HG02678 (cell line): ENCODE measurements around the gene SPARC.
A peak's percentile ranks its signal among the peaks of the same experiment; 100 is the strongest.

Experiments used
- ATAC-seq: cut with Tn5 transposase; IDR thresholded peaks from one replicate; pipeline ENCODE4 v1.9.1; 2021; ENCODE audit warnings: mild to moderate bottlenecking, moderate library complexity; ENCODE audit not compliant: unreplicated experiment

Gene SPARC

DNA sequence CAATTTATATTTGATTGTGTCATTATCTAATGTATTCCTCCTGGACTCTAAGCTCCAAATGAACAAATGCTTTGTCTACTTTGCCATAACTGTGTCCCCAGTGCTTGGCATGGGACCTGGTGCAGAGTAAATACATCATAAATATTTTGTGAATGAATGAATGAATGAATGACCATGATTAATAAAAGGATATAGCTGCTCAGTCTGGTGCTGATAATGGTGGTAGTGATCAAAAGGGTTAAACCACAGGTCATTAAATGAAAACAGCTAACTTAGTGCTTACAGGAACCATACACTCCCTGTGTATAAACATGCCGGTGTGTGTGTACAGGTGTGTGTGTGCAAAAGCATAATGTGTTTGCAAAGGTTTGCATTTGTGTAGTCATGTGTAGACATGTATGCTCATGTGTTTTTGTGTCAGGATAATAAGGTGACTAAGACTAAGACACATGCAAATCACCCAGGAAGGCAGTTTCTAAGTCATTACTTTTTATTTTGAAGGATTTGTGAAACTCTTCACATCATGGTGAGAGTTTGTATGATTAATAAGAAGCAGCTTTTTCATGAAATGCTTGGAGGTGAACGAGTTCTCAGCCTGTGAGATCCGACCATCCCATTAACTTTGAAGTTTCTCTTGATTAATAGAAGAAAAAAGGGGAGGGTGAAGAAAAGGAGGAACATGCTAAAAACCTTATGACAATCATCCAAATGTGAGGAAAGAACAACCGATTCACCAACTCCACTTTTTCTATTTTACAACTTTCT is 24.6 kb downstream of the SPARC start:
- peak; percentile 66 for ATAC-seq

DNA sequence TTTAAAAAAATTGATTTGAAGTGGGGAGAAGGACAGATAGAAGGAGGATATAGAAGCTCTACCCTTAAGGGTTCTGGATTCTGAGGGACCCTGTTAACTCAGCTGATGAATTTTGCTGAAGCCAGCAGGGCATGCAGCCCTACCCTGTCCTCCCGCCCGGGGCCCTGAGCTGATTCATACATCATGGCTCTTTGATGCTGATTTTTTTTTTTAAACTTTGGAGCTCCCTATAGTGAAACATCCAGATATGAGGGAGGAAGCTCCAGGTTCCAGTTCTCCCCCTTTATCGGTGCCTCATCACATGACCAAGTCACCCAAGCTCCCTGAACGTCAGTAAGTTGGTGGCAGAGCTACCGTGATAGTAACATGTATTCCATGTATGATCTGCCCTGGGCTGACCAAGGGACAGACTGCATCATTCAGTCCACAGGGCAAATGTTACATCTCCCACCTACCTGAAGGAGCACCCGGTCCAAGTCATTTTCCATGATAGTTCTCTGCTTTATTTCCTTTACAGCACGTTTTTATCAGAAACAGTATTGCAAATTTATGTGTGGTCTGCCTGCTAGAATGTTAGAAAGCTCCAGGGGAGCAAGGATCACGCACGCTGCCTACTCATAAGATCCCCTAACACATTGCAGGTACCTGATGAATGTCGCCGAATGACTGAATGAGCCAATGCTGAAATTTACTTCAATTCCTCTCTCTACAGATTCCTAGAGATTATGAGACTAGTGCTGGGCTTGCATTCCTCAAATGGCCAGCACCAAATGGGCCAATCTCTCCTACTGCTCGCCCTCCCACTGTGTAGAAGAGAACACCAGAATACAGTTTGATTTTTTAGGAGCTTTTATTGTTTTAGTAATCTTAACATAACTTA is 25.9 kb downstream of the SPARC start:
- ATAC-seq, result no peak

DNA sequence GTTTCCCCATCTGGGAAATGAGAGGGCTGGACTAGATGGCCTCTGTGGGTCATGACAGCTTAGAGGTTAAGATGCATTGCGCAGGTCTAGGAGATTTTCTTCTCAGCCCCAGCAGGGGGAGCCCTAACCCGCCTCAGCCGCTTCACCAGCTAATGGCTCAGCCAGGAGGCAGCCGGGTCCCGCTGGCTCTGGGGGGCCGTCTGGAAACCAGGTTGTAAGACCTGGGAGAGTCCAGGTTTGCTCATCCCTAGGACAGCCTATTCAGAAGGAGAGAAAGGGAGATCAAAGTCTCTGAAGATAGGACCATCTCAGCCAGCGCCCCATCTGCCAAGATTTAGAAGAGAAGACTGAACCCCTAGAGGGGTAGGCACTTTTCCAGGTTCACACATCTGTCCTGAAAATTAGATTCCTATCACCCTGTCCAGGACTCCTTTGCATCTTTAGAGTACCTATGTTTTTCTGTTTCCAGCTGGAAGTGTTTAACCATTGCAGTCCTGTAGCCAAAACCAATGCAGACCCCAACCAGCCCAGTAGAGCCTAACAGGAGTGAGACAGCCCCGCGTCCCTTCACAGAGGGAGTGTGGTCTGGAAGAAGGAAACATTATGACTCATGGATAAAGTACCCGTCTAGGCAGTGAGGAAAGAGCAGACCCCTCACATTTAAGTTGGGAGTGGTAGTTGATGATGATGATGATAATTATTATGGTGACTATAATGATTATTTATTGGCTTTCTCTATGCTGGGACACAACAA is 27.5 kb downstream of the SPARC start:
- peak; percentile 69 for ATAC-seq

DNA sequence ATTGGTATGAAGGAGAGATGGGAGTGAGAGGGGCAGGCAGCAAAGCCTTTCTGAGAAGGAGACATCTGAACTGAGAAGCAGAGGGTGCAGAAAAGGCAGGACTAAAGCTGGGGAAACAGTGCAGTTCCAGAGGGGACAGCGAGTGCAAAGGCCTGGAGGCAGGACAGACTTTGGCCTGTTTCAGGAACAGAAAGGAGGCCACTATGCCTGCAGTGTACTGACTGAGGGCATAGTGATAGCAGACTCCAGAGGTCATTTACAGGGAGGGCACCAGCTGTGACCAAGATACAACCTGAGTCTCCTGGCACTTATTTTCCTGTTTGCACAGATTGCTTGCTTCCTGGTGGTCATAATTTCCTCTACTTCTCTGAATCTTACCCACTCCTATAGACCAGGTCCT is 29.6 kb downstream of the SPARC start:
- no peak for ATAC-seq

DNA sequence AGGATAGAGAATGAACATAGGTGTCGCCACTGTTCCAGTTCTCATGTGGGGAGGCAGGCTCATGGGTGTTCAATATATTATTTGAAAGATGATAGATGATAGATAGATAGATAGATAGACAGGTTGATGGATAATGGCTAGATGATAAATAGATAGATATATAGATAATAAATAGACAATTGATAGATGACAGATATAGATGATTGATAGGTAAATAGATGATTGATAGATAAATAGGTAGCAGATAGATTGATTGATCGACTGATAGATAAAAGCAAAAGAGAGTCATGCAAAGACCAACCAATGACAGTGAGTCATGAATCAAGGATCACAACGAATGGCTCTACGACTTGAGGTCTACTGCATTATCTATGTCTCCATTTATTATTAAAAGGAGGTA is 30.4 kb downstream of the SPARC start:
- ATAC-seq, result no peak

DNA sequence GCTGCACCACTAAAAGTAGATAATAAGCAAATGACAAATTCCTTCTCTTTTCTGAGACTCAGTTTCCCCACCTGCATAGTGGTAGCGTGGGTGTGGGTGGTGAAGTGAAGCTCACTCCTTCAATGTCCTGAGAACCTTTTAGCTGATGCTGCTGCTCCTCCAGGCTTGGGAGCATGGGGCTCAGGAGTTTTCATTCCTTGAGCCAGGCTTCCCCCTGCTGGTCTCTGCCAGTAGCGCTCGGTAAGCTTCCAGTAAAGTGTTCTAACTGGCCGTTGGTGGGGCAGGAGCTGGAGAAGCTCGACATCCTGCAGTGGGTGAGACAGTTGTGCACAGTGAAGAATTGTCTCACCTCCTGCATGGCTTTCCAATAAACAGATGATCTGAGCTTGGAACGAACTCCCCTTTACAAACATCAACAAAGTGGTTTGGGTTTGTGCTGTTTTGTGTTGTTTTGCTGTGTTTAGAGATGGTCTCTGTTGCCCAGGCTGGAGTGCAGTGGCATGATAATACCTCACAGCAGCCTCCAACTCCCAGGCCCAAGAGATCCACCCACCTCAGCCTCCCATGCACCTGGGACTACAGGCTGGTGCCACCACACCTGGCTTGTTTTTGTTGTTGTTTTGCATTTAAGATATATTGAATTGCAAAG is 34.6 kb downstream of the SPARC start:
- ATAC-seq, result peak; percentile 99

DNA sequence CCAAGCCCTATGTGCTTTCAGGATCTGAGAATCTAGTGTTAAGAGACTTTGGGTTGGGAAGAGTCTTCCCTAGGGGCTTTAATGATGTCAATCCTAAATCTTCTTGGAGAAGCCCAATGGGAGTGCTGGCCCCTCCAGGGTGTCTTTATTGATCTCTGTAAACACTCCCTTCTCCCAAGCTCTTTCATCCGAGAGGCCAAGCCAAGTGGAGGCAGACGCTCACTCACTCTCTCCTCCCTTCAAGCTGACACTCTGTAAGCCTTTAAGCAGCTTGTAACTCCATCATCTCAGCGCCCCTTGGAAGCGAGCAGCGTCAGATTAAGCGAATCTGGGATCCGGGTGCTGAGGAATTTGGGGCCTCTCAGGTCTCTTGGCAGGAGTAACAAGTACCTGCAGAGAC is 37.7 kb downstream of the SPARC start:
- ATAC-seq, result no peak

DNA sequence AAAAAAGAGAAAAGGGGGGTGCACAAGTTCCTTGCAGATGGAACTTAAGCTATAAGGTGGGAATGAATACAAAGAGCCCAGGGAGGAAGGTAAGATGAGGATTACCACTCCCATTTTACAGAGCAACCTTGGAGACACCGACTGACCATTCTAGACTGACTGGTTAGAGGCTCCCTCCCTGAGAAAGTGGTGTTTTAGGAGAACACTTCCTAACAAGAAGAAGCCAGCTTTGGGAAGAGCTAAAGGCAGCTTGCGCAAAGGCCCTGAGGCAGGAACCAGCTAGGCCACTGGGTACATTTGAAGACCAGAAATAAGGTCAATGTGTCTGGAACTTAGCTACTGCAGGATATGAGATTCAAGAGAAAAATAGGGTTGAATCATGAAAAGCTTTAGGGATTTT is 38.6 kb downstream of the SPARC start:
- ATAC-seq, result no peak

DNA sequence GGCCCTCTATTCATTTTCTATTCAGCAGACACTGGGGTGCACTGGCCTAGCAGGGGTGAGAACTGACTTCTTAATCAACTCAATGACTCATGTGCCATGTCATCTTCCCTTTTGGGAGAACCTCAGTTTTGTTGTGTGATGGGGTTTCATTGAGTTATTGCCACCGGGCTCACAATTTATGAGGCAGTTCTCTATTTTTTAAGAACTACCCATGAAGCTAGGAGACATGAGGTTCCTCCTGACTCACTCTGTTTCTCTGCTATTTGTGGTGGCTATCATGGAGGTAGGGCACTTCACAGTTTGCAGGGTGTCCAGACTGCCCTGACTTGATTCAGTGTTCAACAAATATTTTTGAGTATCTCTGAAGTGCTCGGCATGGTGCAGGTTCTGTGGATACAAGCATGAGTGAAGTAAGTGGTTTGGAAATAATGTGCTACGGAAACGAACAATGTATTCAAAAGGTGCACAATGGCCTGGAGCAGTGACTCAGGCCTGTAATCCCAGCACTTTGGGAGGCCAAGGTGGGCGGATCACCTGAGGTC is 39.3 kb downstream of the SPARC start:
- ATAC-seq, result no peak

DNA sequence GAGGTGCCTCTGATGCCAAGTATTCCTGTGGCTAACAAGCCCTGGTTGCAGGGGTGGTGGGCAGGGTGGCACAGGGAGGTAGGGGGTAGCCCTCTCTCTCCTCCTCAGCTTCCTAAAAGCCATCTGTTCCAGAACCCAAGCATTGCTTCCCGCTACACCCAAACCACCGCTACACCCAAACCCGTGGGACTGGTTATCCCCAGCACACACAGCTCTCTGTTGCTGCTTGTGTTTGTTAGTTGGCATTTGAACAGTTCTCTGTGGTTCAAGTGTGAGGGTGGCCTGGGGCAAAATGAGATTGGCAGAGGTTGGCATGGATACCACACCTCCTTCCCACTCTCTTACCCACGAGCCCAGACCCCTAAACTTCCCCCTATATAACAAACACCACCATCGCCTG is 40.4 kb downstream of the SPARC start:
- no peak for ATAC-seq

DNA sequence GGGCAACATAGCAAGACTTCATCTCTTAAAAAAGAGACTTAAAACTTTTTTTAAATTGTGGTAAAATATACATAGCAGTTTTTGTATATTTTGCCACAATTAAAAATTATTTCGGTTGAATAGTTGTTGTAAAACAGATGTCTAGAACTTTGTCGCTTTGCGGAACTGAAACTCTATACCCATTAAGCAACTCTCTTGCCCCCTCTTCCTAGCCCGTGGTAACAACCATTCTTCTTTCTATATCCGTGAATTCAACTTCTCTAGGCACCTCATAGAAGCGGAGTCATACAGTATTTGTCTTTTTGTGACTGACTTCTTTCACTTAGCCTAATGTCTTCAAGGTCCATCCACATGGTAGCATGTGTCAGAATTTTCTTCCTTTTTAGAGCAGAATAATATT is 43.3 kb downstream of the SPARC start:
- ATAC-seq, result no peak

DNA sequence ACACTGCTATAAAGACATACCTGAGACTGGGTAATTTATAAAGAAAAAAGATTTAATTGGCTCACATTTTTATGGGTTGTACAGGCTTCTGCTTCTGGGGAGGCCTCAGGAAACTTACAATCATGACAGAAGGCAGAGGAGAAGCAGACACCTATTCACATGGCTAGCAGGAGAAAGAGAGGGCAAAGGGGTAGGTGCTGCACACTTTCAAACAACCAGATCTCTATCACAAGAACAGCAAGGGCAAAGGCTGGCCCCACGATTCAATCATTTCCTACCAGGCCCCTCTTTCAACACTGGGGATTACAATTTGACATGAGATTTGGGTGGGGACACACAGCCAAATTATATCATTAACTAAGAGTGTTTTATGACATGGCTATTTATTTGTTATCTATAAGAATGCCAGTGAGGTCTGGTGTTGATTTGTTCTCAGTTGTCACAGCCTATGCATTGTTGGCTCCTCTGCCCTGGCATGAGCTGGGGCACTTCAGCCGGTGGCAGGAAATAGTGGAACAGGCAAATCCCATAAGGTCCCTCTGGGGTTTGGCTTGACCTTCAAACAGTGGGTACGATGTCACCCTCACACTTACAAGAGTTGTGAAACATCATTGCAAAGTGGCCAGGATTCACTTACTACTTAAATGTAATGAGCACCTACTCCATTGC is 44.1 kb downstream of the SPARC start:
- ATAC-seq, result no peak

DNA sequence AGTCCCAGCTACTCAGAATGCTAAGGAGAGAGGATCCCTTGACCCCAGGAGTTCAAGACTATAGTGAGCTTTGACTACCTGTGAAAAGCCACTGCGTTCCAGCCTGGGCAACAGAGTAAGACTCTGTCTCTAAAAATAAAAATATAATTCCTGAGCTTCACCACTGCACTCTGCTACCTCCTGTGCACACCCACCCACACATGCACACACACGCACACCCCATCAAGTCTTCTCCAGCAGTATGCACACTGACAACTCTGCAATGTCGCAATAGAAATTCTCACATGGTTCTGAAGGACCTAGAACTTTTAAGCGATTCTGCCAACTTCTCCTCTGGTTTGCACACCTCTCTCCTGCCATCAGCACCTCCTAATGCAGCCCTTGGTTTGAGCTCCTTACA is 48.1 kb downstream of the SPARC start:
- no peak for ATAC-seq

DNA sequence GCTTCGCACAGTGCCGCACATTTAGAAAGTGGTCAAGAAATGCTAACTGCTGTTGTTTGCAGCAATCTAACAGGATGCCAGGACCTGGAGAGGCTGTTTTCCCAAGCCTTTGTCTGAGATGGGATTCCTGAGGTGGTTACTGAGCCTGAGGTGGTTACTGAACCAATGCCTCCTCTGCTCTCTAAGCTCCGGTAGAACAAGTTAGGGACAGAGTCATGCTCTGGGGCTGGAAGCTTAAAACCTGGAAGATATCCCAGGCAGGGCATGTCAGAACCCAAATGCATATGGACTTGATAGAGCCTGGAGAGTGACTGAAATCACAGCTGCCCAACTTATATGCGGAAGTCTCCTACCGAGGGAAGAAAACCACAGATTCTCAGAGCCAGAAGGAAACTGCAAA is 49.0 kb downstream of the SPARC start:
- no peak for ATAC-seq

DNA sequence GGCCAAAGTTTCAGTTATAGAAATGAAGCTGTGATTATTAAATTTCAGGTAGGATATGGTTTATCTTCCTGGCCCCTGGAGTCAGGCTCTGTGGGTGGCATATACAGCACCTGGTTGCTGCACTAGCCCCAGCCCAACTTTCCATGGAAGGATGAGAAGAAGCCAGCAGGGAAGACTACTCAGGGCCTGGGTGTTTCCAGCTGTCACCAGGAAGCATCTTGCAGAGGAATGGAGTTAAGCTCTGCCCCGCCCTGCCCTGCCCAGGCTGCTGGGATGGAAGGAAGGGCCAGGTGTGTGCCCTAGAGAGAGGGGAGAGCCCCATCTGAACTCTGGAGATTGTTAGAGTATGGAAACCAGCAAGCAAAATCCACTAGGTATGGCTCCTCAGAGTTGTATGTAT is 52.8 kb downstream of the SPARC start:
- ATAC-seq, result no peak

DNA sequence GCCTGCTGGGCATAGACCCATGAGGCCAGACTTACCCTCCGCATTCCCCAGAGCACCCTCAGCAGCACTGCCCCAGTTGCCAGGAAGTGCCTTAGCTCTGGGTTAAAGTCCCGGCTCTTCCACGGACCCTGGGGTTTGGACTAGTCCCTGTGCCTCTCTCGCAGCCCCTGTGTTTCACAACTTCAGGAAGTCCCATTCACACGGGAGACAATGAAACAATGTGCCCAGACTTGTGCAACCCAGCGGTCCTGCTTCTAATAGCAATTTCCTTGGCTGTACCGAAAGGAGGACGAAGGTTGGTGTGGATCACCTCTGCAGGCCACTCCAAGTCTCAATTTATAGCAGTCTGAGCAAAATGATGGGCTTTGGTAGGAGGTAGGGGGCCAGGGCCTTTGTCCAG is 53.8 kb downstream of the SPARC start:
- no peak for ATAC-seq

DNA sequence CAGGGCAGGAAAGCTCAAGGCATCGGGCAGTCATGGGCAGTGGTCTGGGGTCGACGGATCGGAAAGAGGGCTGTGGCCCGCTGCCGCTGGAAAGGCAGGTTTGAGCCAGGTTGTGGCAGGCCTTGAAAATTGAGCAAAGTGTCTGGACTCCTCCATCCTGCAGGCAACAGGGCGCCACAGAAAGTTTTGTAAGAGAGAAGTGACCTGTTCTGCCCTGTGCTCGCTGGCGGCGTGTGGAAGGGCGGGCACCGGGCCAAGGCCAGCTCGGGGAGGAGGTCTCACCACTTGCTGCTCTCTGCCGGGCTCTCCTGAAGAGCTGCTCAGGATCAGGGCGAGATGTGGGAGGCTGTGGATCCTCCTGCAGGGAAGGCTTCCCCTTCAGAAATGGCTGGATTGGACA is 54.2 kb downstream of the SPARC start:
- no peak for ATAC-seq

DNA sequence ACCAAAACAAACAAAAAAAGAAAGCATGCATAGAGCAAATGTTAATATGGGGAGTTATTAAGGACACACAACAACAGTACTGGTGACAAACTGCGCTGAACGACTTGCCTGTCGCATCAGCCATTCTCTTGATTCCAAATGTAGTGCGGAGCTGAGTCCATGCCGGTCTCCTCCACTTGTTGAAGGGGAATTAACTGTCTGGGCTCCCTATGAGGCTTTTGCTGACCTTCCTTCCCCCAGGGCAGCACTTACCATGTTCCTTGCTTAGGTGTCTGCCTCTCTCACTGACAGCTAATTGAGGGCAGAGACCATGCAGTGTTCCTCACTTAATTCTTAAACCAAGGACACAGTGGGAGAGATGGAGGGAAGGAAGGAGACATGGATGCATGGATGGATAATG is 54.8 kb downstream of the SPARC start:
- ATAC-seq, result no peak

DNA sequence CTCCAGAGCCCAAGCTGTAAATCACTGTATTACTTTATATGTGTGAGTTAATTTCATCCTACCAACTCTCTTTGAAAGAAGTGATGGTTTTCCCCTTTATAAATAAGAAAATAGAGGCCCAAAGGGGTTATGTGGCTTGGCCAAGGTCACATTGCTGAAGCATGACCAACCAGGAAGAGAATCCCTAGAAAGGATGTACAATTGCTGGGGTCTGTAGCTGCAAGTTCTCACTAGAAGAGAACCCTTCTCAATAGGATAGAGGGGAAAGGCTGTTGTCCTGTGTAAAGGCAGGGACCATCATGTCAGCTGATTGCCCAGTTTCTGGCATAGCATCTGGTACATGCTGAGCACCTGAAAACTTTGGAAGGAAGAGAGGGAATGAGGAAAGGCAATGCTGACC is 56.6 kb downstream of the SPARC start:
- ATAC-seq, result no peak

DNA sequence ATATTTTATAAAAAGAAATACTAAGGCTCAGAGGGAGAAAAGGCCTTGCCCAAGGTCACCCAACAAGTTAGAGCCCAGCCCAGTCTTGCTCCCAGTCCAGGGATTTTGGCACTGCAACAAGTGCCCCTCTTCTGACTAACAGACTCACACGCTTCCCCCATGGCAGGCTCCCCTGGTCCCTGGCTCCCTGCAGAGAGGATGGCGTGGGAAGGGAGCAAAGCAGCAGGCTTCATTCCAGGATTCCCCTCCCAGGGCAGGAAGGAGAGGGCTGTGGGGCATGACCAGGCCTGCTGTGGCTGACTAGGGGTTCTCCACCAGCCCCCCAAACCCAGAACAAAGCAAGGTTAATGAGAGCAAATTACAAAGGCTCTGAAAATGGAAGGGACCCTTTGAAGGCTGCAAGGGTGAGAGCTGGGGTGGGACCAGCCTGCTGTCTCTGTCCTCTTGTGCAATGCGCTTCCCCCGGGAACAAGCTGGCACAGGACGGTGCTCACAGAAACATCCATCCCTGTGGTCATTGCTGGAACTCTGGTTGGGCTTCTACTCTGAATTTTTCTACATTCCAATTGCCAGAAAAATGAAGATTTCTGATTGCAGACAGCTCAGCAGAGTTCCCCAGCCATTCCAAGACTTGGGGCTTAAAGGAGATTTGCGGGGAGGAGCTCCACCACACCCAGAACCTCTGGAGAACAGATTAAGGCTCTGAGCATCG is 58.4 kb downstream of the SPARC start:
- ATAC-seq, result no peak
